ENCODE data around the gene PCSK4.

- TF ChIP-seq, protein P1, sequence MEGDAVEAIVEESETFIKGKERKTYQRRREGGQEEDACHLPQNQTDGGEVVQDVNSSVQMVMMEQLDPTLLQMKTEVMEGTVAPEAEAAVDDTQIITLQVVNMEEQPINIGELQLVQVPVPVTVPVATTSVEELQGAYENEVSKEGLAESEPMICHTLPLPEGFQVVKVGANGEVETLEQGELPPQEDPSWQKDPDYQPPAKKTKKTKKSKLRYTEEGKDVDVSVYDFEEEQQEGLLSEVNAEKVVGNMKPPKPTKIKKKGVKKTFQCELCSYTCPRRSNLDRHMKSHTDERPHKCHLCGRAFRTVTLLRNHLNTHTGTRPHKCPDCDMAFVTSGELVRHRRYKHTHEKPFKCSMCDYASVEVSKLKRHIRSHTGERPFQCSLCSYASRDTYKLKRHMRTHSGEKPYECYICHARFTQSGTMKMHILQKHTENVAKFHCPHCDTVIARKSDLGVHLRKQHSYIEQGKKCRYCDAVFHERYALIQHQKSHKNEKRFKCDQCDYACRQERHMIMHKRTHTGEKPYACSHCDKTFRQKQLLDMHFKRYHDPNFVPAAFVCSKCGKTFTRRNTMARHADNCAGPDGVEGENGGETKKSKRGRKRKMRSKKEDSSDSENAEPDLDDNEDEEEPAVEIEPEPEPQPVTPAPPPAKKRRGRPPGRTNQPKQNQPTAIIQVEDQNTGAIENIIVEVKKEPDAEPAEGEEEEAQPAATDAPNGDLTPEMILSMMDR (IDR thresholded peaks at IDR 0.05) = no peak
- no peak for TF ChIP-seq POLR2A (IDR thresholded peaks at IDR 0.05)
- no peak for TF ChIP-seq EP300 (IDR thresholded peaks at IDR 0.05)
These were observed 1.1 kb upstream of the PCSK4 start, which contains the start of gene REEP6 for GRCh38 chr19:1491114-1491848.
